Thoracic aorta (tissue), 2 donors: ENCODE measurements around the gene LRIG2. TPM values are rescaled to one million over a fixed set of nuclear protein-coding genes. Genes with fewer than 3 reads are reported as not detected.
"Not testable (repeated sequence)": the region's sequence is repeated elsewhere in the genome, so short reads cannot be mapped to it uniquely, and the experiment has no call there.

Source experiments
- ATAC-seq: fragments of 150-250 bp; one replicate; pipeline ENCODE4 v1.8.0; 2017; ENCODE audit warnings: low read depth; ENCODE audit not compliant: insufficient number of reproducible peaks, low FRiP score
- DNase-seq: peaks from one replicate; pipeline ENCODE4 v3.0.0-alpha.2; 2020; ENCODE audit warnings: low spot score
- H3K27ac ChIP-seq, 2 donors: fragments of 200-600 bp; sonication (generic); 1 replicate in 1 of 2; 2 replicates in 1 of 2; pipeline ENCODE4 v1.5.1; 2016; ENCODE audit warnings: mild to moderate bottlenecking in 2 of 2, moderate library complexity in 2 of 2
- H3K27me3 ChIP-seq: fragments of 200-600 bp; sonication (generic); replicated peaks from 2 replicates; pipeline ENCODE4 v1.6.0; 2016; ENCODE audit warnings: mild to moderate bottlenecking; ENCODE audit not compliant: insufficient read depth
- H3K36me3 ChIP-seq: fragments of 200-600 bp; sonication (generic); one replicate; pipeline ENCODE4 v1.5.1; 2016
- H3K4me1 ChIP-seq, 2 donors: fragments of 200-600 bp; sonication (generic); 1 replicate in 1 of 2; 2 replicates in 1 of 2; pipeline versions ENCODE4 v1.5.1 to v1.6.0; 2016; ENCODE audit warnings: low read depth in 2 of 2, mild to moderate bottlenecking in 1 of 2; ENCODE audit not compliant: control insufficient read depth in 1 of 2
- H3K4me3 ChIP-seq: fragments of 200-600 bp; sonication (generic); 2 replicates; pipeline ENCODE4 v1.5.1; 2016; ENCODE audit warnings: mild to moderate bottlenecking
- H3K9me3 ChIP-seq: fragments of 200-600 bp; sonication (generic); 2 replicates; pipeline ENCODE4 v1.5.1; 2016
- CTCF ChIP-seq: fragments of 200-600 bp; sonication (generic); IDR thresholded peaks from one replicate; pipeline ENCODE4 v1.5.1; 2019; ENCODE audit warnings: antibody characterized with exemption
- total RNA-seq, 2 donors: library from RNA; depleted of rRNA; stranded (reverse); fragments of >200 nt; gene quantifications; one replicate each; pipeline versions ENCODE4 v1.1.0 to v1.2.3, GENCODE V29; 2016

LRIG2 gene
- total RNA-seq, 2 donors from 2014 or later = 13.4 to 44.7 TPM

GRCh38 chr1:113141650-113142473, 68.9 kb downstream of the LRIG2 start:
- H3K4me1 ChIP-seq = peaks cover 0 to 25% of the 10 kb centered on the region in 2 donors
- no peaks in the 10 kb centered on the region for H3K9me3 ChIP-seq
- TF ChIP-seq CTCF = no peak
- ATAC-seq (no peak), DNase-seq (no peak)
- H3K36me3 ChIP-seq = no peaks in the 10 kb centered on the region
- H3K4me3 ChIP-seq = no peak overlapping the region
- H3K27me3 ChIP-seq = no peaks in the 10 kb centered on the region
- H3K27ac ChIP-seq = no peak overlapping the region

- no peak for TF ChIP-seq CTCF
- H3K27me3 ChIP-seq = no peaks in the 10 kb centered on the region
- H3K4me1 ChIP-seq = peaks cover 0 to 25% of the 10 kb centered on the region in 2 donors
- ATAC-seq (no peak), DNase-seq (no peak)
- no peaks in the 10 kb centered on the region for H3K36me3 ChIP-seq
- H3K4me3 ChIP-seq = no peak overlapping the region
- no peak overlapping the region for H3K27ac ChIP-seq
- no peaks in the 10 kb centered on the region for H3K9me3 ChIP-seq
Measured at GRCh38 chr1:113142791-113143190, 69.8 kb downstream of the LRIG2 start.

GRCh38 chr1:113146242-113147072, 73.5 kb downstream of the LRIG2 start:
- no peaks in the 10 kb centered on the region for H3K27me3 ChIP-seq
- TF ChIP-seq CTCF = no peak
- no peak for ATAC-seq
- peaks cover 0 to 17% of the 10 kb centered on the region in 2 donors for H3K4me1 ChIP-seq
- H3K36me3 ChIP-seq = no peaks in the 10 kb centered on the region
- no peaks in the 10 kb centered on the region for H3K9me3 ChIP-seq
- no peak for DNase-seq
- no peak overlapping the region for H3K4me3 ChIP-seq
- H3K27ac ChIP-seq = no peak overlapping the region

- Histone ChIP-seq H3K27me3 (no peaks in the 10 kb centered on the region), H3K27ac (no peak overlapping the region), H3K4me3 (no peak overlapping the region), H3K36me3 (no peaks in the 10 kb centered on the region), H3K9me3 (no peaks in the 10 kb centered on the region), H3K4me1 (peaks cover 0 to 12% of the 10 kb centered on the region in 2 donors)
- no peak for ATAC-seq
- TF ChIP-seq CTCF = no peak
- DNase-seq = no peak
Measured at GRCh38 chr1:113147073-113147625, 74.2 kb downstream of the LRIG2 start.

- TF ChIP-seq CTCF = no peak
- no peak overlapping the region for H3K27ac ChIP-seq
- DNase-seq = no peak
- H3K27me3 ChIP-seq = no peaks in the 10 kb centered on the region
- no peaks in the 10 kb centered on the region for H3K9me3 ChIP-seq
- peaks cover 0 to 6% of the 10 kb centered on the region in 2 donors for H3K4me1 ChIP-seq
- no peak for ATAC-seq
- H3K36me3 ChIP-seq = no peaks in the 10 kb centered on the region
- H3K4me3 ChIP-seq = no peak overlapping the region
Measured at GRCh38 chr1:113147826-113148225, 74.8 kb downstream of the LRIG2 start.

- not testable (repeated sequence) for H3K4me3 ChIP-seq, H3K9me3 ChIP-seq, H3K36me3 ChIP-seq, H3K27me3 ChIP-seq, H3K27ac ChIP-seq, ATAC-seq, H3K4me1 ChIP-seq, DNase-seq
Measured at GRCh38 chr1:113150494-113150893, 77.5 kb downstream of the LRIG2 start.
